H9 (cell line): ENCODE data around the gene PEX10. TPM values are rescaled to one million over a fixed set of nuclear protein-coding genes. Genes with fewer than 3 reads are reported as not detected.

ENCODE experiments used
- DNase-seq: peaks from one replicate; pipeline ENCODE4 v3.0.0-alpha.2; 2017
- H2AFZ ChIP-seq: one replicate; pipeline ENCODE4 v1.6.1; 2013; ENCODE audit warnings: mild to moderate bottlenecking, low read length, control low read depth, moderate library complexity
- H2AK5ac ChIP-seq: 2 replicates; pipeline ENCODE4 v1.6.1; 2013; ENCODE audit warnings: low read length, control low read depth, mixed read lengths; ENCODE audit not compliant: insufficient read length
- H2BK120ac ChIP-seq: one replicate; pipeline ENCODE4 v1.6.1; 2013; ENCODE audit warnings: low read depth, mild to moderate bottlenecking, low read length, control low read depth, inconsistent platforms; ENCODE audit not compliant: poor library complexity, severe bottlenecking
- H2BK12ac ChIP-seq: 2 replicates; pipeline ENCODE4 v1.6.1; 2013; ENCODE audit warnings: low read length, control low read depth, mixed read lengths, low read depth; ENCODE audit not compliant: insufficient read length
- H2BK15ac ChIP-seq: 2 replicates; pipeline ENCODE4 v1.6.1; 2013; ENCODE audit warnings: low read depth, low read length, control low read depth
- H2BK20ac ChIP-seq: one replicate; pipeline ENCODE4 v1.6.1; 2013; ENCODE audit warnings: low read depth, mild to moderate bottlenecking, low read length, control low read depth, inconsistent platforms; ENCODE audit not compliant: poor library complexity, severe bottlenecking
- H2BK5ac ChIP-seq: 2 replicates; pipeline ENCODE4 v1.6.1; 2013; ENCODE audit warnings: low read length, control low read depth, mixed read lengths; ENCODE audit not compliant: insufficient read length
- H3K14ac ChIP-seq: 2 replicates; pipeline ENCODE4 v1.6.1; 2013; ENCODE audit warnings: low read length, control low read depth; ENCODE audit not compliant: insufficient read depth
- H3K18ac ChIP-seq: 2 replicates; pipeline ENCODE4 v1.6.1; 2013; ENCODE audit warnings: low read depth, mild to moderate bottlenecking, mixed read lengths, low read length, control low read depth; ENCODE audit not compliant: insufficient read length
- H3K23ac ChIP-seq: 2 replicates; pipeline ENCODE4 v1.6.1; 2013; ENCODE audit warnings: low read length, control low read depth, mixed read lengths, low read depth; ENCODE audit not compliant: insufficient read length
- H3K23me2 ChIP-seq: 2 replicates; pipeline ENCODE4 v1.6.1; 2013; ENCODE audit warnings: low read depth, mild to moderate bottlenecking, mixed read lengths, low read length, control low read depth; ENCODE audit not compliant: insufficient read length, poor library complexity, severe bottlenecking
- H3K27ac ChIP-seq: 2 replicates; pipeline ENCODE4 v1.5.1; 2013; ENCODE audit warnings: low read length, control low read depth, mixed read lengths, low read depth; ENCODE audit not compliant: insufficient read length
- H3K27me3 ChIP-seq: 2 replicates; pipeline ENCODE4 v1.6.1; 2013; ENCODE audit warnings: low read length, control low read depth, inconsistent platforms; ENCODE audit not compliant: insufficient read depth
- H3K4ac ChIP-seq: 2 replicates; pipeline ENCODE4 v1.6.1; 2013; ENCODE audit warnings: low read depth, mild to moderate bottlenecking, control low read depth, inconsistent platforms, low read length, moderate library complexity
- H3K4me1 ChIP-seq: 2 replicates; pipeline ENCODE4 v1.6.1; 2013; ENCODE audit warnings: low read length, control low read depth, inconsistent platforms; ENCODE audit not compliant: insufficient read depth
- H3K4me2 ChIP-seq: 2 replicates; pipeline ENCODE4 v1.6.1; 2013; ENCODE audit warnings: low read length, control low read depth, mixed read lengths; ENCODE audit not compliant: insufficient read length, insufficient read depth
- H3K56ac ChIP-seq: 2 replicates; pipeline ENCODE4 v1.6.1; 2013; ENCODE audit warnings: low read depth, mild to moderate bottlenecking, mixed read lengths, low read length, control low read depth; ENCODE audit not compliant: insufficient read length
- H3K79me1 ChIP-seq: 2 replicates; pipeline ENCODE4 v1.6.1; 2013; ENCODE audit warnings: low read depth, mild to moderate bottlenecking, moderate library complexity, low read length, control low read depth, inconsistent platforms; ENCODE audit not compliant: insufficient read depth, poor library complexity, severe bottlenecking
- H3K79me2 ChIP-seq: 2 replicates; pipeline ENCODE4 v1.6.1; 2013; ENCODE audit warnings: low read length, control low read depth, inconsistent platforms; ENCODE audit not compliant: insufficient read depth
- H3K9ac ChIP-seq: 2 replicates; pipeline ENCODE4 v1.6.1; 2013; ENCODE audit warnings: low read length, control low read depth, mixed read lengths; ENCODE audit not compliant: insufficient read length; ENCODE audit errors: extremely low read depth
- H3K9me3 ChIP-seq: one replicate; pipeline ENCODE4 v1.6.1; 2013; ENCODE audit warnings: low read depth, low read length, inconsistent platforms; ENCODE audit not compliant: control insufficient read depth
- H3T11ph ChIP-seq: one replicate; pipeline ENCODE4 v1.6.1; 2013; ENCODE audit warnings: mild to moderate bottlenecking, low read length, control low read depth, inconsistent platforms
- H4K20me1 ChIP-seq: one replicate; pipeline ENCODE4 v1.6.1; 2013; ENCODE audit not compliant: control insufficient read depth, insufficient read length, insufficient read depth
- H4K5ac ChIP-seq: 2 replicates; pipeline ENCODE4 v1.6.1; 2013; ENCODE audit warnings: low read depth, mild to moderate bottlenecking, mixed read lengths, low read length, control low read depth; ENCODE audit not compliant: insufficient read length
- H4K8ac ChIP-seq: replicated peaks from 2 replicates; pipeline ENCODE4 v1.6.1; 2013; ENCODE audit warnings: low read length, control low read depth, mixed read lengths, low read depth; ENCODE audit not compliant: insufficient read length
- H4K91ac ChIP-seq: 2 replicates; pipeline ENCODE4 v1.6.1; 2013; ENCODE audit warnings: low read depth, mild to moderate bottlenecking, moderate library complexity, mixed read lengths, low read length, control low read depth; ENCODE audit not compliant: insufficient read length
- H3K27ac Mint-ChIP-seq, 3 experiments: 2 replicates in 2 of 3; 3 replicates in 1 of 3; pipeline ENCODE4 v1.8.0; 2020 to 2021; ENCODE audit warnings: mixed read lengths in 3 of 3, mild to moderate bottlenecking in 1 of 3, moderate library complexity in 1 of 3
- H3K27me3 Mint-ChIP-seq: 2 replicates; pipeline ENCODE4 v1.8.0; 2021; ENCODE audit warnings: low read depth, mild to moderate bottlenecking, moderate library complexity, mixed read lengths
- H3K36me3 Mint-ChIP-seq, 3 experiments: 2 replicates in 2 of 3; 3 replicates in 1 of 3; pipeline ENCODE4 v1.8.0; 2020 to 2021; ENCODE audit warnings: low read depth in 3 of 3, mixed read lengths in 3 of 3; ENCODE audit not compliant: insufficient read depth in 1 of 3
- H3K4me1 Mint-ChIP-seq, 2 experiments: 2 replicates each; pipeline ENCODE4 v1.8.0; 2020; ENCODE audit warnings: mixed read lengths in 2 of 2
- H3K4me3 Mint-ChIP-seq, 2 experiments: 2 replicates in 1 of 2; 3 replicates in 1 of 2; pipeline ENCODE4 v1.8.0; 2020 to 2021; ENCODE audit warnings: mild to moderate bottlenecking in 2 of 2, mixed read lengths in 2 of 2, moderate library complexity in 1 of 2
- H3K9me3 Mint-ChIP-seq, 2 experiments: 2 replicates in 1 of 2; 3 replicates in 1 of 2; pipeline ENCODE4 v1.8.0; 2020; ENCODE audit warnings: mild to moderate bottlenecking in 2 of 2, mixed read lengths in 2 of 2, moderate library complexity in 1 of 2
- WGBS: extraction: QIAGEN DNeasy Blood & Tissue Kit; methylation state at CpG from one replicate; pipeline ENCODE4 v1.1.7; 2013; ENCODE audit warnings: missing lambda C conversion rate, low lambda C conversion rate, mixed read lengths; ENCODE audit not compliant: insufficient read length; ENCODE audit errors: extremely low coverage; 5-methylcytosine and 5-hydroxymethylcytosine counted together
- total RNA-seq: library from RNA; stranded (reverse); gene quantifications from 2 replicates; pipeline ENCODE4 v1.2.1, GENCODE V29; 2021
- TF ChIP-seq, protein P1 (sequence below): fragments of 200-600 bp; sonication (generic); conservative IDR thresholded peaks from 3 replicates; pipeline ENCODE4 v1.8.0; 2021; ENCODE audit warnings: antibody characterized with exemption, mild to moderate bottlenecking

Gene PEX10
- total RNA-seq, 1 experiment from 2014 or later = 34.4 TPM

DNA sequence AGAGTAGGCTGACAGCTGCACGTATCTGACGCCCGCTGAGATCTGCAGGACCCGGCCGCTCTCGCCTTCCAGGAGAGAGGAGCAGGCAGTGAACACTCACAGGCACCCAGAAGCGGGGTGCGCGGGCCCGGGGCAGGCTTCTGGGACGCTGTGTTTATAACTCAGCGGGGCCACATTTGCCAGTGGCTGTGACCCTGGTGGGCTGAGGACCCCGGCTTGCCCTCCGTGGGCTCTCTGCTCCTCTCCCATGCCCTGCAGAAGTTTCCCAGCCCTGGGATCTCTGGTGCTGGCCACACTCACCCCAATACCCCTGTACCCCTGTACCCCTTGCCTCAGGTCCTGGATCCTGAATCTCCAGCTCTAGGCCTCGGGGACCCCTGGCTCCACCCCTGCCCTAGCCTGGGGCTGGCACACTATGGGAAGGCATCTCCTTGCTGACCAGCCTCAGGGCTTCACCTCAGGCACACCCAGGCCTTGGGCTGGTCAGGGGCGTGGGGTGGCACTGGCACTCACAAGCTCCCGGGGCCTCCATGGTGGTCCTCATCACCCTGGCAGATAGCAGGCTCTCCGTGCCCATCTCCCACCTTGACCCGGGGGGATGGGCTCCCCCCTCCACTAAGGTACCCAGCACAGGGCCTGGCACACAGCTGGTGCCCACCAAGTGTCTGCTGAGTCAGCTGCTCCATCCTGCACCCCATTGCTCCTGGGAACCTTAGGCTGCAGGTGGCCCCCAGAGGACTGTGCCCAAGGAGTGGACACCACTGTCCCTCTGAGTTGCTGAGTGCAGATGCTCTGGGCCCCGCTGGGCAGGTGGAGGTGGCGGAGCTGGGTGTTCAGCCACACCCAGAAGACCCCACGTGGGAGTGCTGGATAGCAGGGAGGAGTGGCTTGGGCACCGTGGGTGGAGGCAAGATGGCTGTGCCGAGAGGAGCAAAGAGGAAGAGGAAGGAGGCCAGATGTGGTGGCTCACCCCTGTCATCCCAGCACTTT lies 53.4 kb downstream of the PEX10 start:
- Histone ChIP-seq H3T11ph (no peak overlapping the region), H3K27me3 (no peaks in the 10 kb centered on the region)
- H3K36me3 Mint-ChIP-seq = peaks cover 3 to 6% (median 3%) of the 10 kb centered on the region in 3 experiments; a peak in 4 of 7 replicates

More for the DNA sequence above, 53.4 kb downstream of the PEX10 start:
- H2BK20ac ChIP-seq = no peak overlapping the region
- no peaks in the 10 kb centered on the region for H3K4me1 Mint-ChIP-seq
- H3K4me2 ChIP-seq = no peak overlapping the region
- H3K9ac ChIP-seq = no peak overlapping the region
- H3K27ac Mint-ChIP-seq = no peak overlapping the region
- H3K23me2 ChIP-seq = no peaks in the 10 kb centered on the region
- no peak overlapping the region for H3K27ac ChIP-seq
- no peak overlapping the region for H3K4ac ChIP-seq
- H3K56ac ChIP-seq = no peak overlapping the region
- H3K9me3 ChIP-seq = no peaks in the 10 kb centered on the region
- no peak overlapping the region for H2BK12ac ChIP-seq
- no CpG with 5 or more reads among the region's 24 CpGs for WGBS
- no peak overlapping the region for H2BK120ac ChIP-seq
- TF ChIP-seq, protein P1, sequence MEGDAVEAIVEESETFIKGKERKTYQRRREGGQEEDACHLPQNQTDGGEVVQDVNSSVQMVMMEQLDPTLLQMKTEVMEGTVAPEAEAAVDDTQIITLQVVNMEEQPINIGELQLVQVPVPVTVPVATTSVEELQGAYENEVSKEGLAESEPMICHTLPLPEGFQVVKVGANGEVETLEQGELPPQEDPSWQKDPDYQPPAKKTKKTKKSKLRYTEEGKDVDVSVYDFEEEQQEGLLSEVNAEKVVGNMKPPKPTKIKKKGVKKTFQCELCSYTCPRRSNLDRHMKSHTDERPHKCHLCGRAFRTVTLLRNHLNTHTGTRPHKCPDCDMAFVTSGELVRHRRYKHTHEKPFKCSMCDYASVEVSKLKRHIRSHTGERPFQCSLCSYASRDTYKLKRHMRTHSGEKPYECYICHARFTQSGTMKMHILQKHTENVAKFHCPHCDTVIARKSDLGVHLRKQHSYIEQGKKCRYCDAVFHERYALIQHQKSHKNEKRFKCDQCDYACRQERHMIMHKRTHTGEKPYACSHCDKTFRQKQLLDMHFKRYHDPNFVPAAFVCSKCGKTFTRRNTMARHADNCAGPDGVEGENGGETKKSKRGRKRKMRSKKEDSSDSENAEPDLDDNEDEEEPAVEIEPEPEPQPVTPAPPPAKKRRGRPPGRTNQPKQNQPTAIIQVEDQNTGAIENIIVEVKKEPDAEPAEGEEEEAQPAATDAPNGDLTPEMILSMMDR = no peak
- no peak overlapping the region for H4K8ac ChIP-seq
- H4K20me1 ChIP-seq = no peaks in the 10 kb centered on the region
- H2BK15ac ChIP-seq = no peak overlapping the region
- H4K5ac ChIP-seq = no peak overlapping the region
- H3K18ac ChIP-seq = no peak overlapping the region
- DNase-seq = no peak
- no peaks in the 10 kb centered on the region for H3K4me1 ChIP-seq
- H3K79me1 ChIP-seq = no peaks in the 10 kb centered on the region
- H2BK5ac ChIP-seq = no peak overlapping the region
- no peak overlapping the region for H2AK5ac ChIP-seq
- no peak overlapping the region for H4K91ac ChIP-seq
- no peak overlapping the region for H2AFZ ChIP-seq
- no peak overlapping the region for H3K23ac ChIP-seq
- no peak overlapping the region for H3K14ac ChIP-seq
- H3K79me2 ChIP-seq = no peaks in the 10 kb centered on the region
- H3K9me3 Mint-ChIP-seq = peaks cover 7 to 12% of the 10 kb centered on the region in 2 experiments
- H3K4me3 Mint-ChIP-seq = no peak overlapping the region
- peaks cover 4% of the 10 kb centered on the region for H3K27me3 Mint-ChIP-seq
